CD1c-positive myeloid dendritic cell (primary cell): ENCODE results near the gene OR13C5.

Experiments
- DNase-seq: peaks from one replicate; pipeline ENCODE4 v3.0.0-alpha.2; 2016; ENCODE audit errors: extremely low spot score

OR13C5 gene

GRCh38 chr9:104553261-104553660, 46.0 kb downstream of the OR13C5 start:
- DNase-seq, result no peak
